NCI-H146 (cell line): Measurements from ENCODE around the gene PHACTR1.

Experiments used
- DNase-seq: peaks from one replicate; lab custom pipeline; 2025; lab: John Stamatoyannopoulos, UW

The PHACTR1 gene

DNA sequence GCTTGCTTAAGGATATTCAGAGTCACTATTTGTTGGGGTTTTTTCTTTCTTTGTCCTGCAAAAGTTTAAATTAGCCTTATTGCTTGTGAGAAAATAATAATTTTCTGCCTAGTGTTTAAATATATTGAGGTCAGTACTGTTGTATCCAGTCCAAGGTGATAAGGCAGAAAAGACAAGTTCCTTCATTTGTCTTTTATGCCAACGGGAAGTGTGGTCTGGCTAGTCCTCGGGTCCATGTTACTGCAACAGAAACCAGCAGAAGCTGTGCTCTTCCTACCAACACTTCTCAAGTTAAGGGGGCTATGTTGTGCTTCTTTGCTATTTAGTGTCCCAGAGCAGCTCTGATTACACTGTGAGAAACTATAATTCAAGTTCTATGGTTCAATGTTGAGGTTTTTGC, 310.6 kb downstream of the PHACTR1 start:
- no peak for DNase-seq

DNA sequence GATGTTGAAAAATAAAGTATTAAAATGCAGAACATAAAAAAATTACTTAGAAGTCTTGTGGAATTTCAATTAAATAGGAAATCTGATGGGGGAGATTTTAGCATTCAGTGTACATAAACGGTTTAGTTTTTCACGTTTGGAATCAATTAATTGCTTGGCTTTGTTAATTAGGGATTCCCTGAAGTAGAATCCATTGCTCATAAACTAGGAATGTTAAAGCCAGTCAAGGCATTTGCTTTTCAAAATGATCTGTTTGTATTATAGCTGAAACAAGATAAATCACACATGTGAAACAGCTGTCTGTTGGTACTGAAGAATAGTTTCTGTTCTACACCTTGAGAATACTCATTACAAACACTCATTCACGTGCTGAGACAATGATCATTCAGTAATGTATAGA, 313.8 kb downstream of the PHACTR1 start:
- no peak for DNase-seq

- DNase-seq, result no peak
These were observed 316.0 kb downstream of the PHACTR1 start for GRCh38 chr6:13032566-13032965.

DNA sequence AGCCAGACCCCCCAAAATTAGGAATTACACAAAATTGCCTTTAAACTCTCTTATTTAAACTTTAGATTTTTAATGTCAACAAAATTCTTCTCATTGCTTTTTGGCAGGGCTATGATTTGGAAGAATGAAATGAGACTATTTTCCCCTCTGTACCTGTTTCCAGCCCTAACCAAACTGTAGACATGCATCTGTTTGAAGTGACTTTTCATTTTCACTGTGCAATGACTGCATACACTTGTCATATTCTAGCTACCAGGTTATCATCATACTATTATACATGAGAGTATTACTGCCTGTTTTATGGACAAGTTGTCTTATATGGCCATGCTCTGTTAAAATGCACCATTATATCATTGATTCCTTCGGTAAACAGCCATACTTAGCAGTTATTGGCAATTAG, 316.6 kb downstream of the PHACTR1 start:
- DNase-seq, result no peak

DNA sequence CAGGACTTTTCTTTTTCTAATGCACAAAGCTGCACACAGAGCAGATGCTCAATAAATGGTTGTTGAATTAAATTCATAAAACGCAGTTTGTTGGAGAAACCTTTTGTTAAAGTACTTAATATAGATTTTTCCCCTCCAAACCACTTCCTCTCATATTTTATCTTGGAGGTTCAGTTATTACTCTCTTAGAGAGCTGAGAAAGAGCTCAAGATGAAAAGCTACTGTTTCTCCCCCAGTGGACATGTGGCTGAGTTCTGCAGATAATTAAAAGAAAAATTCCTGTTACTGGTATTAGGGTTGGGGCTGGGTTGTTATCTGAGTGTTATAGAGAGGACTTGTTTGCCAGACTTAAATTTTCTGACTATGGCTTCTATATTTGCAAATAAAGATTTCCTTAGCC, 317.7 kb downstream of the PHACTR1 start:
- no peak for DNase-seq

DNA sequence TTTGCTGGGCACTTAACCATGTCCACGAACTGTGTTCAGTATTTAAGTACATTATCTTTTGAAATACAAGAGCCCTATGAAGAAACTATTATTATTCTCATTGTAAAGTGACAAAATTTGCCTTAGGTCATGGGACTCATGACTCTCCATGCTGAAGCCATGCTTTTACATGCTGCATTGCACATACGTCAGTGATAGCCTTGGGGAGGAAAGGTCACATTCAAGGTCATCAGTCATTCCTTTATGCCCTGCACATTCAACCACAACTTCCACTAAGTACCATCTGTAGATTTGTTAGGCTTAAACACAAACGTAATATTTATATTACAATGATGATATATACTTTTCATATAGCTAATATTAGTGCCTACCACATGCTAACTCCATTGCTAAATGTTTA, 319.0 kb downstream of the PHACTR1 start:
- no peak for DNase-seq

- DNase-seq, result no peak
These were observed 321.7 kb downstream of the PHACTR1 start for GRCh38 chr6:13038315-13038714.

- DNase-seq, result no peak
These were observed 322.2 kb downstream of the PHACTR1 start for GRCh38 chr6:13038741-13039190.

DNA sequence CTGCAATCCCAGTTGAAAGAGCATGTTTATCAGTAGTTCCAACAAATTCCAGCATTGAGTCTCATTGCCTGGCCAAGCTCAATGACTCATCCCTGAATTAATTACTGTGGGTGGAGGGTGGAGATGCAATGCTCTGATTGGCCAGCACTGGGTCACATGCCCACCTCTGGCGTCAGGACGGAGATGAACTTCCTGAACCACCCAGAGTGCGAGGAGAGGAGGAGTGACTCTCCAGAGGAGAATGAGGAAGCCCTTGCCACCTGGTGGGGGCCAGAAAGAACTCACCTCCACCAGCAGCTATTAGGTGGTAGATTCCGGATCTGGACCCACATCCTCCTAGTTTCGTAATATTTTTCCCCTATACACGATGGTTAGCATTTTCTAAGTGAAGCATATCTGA, 327.8 kb downstream of the PHACTR1 start:
- DNase-seq, result no peak

DNA sequence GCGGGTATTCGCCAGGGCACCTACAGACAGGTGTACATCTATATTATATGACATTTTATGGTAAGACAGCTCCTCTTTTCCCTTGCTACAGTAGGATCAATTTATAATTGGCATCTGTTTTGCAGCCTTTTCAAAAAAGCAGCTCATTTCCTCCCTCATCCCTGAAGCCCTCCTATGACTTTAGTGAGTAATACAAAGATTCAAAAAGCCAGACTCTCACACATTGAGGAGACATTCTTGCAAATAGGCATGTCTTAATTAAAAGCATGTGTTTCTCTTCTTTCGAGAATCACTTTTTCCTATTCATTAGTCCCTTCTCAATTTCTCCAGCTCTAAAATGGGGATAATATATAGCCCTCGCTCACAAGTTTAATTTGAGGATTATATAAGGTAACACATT, 328.3 kb downstream of the PHACTR1 start:
- DNase-seq, result no peak

GRCh38 chr6:13045676-13046075, 329.1 kb downstream of the PHACTR1 start:
- DNase-seq, result no peak

DNA sequence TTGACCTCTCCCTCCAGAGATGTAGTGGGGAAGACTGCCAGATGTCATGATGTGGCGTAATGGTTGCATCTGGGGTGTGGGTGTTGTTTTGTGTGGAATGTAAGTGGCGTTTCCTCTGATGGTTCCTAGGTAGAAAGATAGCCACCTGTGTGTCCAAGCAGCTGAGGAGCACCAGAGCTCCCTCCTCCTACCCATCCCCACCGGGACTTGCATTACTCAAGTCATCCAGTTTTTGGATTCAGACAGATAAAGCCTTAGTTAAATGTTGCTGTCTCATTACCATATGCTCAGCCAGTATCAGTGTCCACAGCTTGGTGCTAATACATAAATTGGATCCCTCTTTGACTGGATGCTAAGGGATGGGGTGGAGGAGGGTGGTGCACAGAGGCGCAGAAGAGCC, 329.5 kb downstream of the PHACTR1 start:
- no peak for DNase-seq

DNA sequence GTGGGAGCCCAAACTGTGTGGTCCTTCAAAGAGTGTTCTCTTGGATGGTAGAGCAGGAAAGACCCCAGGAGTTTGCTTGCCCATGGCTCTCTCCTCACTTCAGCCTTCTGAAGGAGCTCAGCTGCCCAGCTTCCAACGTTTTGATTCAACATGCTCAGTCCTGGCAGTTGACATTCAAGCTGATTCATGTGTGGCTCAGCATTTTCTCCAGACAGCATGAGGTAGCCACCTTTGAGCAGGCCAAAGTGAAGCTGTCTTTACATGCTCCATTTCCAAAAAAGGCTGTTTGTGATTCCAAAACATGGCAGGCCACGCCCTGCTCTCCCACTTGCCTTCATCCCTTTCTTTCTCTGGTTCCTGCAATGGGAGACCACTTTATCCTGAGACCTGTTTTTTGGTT, 331.5 kb downstream of the PHACTR1 start:
- no peak for DNase-seq

DNA sequence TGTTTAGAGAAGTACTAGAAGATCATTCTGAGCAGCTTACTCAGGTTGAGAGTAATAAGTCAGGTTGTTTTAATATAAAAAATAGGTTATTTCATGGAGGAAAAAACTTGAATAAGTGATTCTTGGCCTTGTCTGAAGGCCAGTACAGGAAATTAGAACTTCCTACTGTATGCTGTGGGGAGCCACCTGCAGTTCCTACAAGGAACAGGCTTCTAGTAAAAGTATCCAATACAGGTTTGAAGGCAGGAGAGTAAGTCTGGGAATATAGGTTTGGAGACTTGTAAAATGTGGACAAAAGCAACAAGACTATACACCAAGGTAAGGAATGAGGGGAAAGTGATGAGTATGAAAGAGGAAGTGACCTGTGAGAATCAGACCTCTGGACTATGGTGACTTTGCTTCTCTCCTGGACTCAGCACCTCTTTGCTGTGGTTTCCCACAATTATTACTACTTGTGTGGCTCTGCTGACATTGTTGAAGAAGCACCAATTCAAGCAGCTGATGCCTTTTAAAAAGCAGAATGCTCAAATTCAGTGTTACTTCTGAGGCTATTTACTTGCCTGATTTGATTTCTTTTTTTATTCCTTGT, 333.2 kb downstream of the PHACTR1 start:
- DNase-seq, result peak; percentile 4

- DNase-seq, result no peak
These were observed 336.5 kb downstream of the PHACTR1 start for GRCh38 chr6:13053006-13053461.

- no peak for DNase-seq
These were observed 341.5 kb downstream of the PHACTR1 start for GRCh38 chr6:13058051-13058450.

- DNase-seq, result no peak
These were observed 342.5 kb downstream of the PHACTR1 start for GRCh38 chr6:13059026-13059425.

GRCh38 chr6:13063300-13063918, 346.8 kb downstream of the PHACTR1 start:
- DNase-seq, result no peak

- DNase-seq, result no peak
These were observed 349.0 kb downstream of the PHACTR1 start for GRCh38 chr6:13065581-13065980.

DNA sequence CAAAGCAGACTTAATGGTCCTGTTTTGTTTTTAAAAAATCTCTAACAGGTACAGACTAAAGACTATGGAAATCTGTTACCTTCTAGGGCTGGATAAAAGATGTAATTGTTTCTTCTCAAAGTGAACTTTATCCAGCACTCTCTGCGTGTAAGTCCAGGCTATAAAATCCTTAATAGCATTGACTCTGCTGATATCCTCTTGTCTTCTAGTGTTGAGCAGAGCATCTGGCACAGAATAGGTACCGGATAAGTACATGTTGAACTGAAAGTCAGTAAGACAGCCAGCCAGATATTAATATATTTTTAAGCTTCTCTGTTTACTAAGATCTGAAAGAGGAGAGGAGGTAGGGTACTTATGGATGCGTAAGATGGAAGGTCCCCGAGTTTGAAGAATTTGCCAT, 349.5 kb downstream of the PHACTR1 start:
- DNase-seq, result no peak

GRCh38 chr6:13066820-13067219, 350.3 kb downstream of the PHACTR1 start:
- no peak for DNase-seq

DNA sequence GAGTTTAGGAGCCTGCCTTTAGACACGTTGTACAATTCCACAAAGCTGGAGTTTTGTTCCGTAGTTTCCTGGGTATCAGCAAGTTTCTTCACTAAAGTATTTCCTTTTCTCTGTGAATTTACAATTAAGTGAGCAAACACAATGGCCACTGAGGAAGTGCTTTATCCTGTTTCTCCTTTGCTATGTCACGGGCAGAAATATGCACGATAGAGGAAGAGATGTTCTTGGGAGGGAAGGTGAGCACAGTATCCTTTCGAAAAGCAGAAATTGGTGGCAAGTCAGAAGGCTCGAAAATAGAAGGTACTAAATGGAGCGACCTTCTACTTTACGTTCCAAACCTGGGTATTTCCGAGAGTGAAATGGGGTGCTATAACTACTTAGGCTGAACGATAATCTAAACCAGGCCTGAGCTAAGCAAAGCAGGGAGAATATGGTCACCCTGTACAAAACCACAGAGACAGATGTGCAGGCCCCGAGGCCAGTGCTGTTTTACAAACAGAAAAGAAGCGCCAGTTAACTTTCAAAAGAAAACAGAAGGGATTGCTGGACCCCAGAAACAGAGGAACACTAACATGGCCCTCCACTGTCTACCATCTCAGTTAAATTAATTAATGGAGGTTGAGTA, 352.1 kb downstream of the PHACTR1 start:
- DNase-seq, result no peak

GRCh38 chr6:13071550-13072345, 355.2 kb downstream of the PHACTR1 start:
- DNase-seq, result no peak
